Measurements from ENCODE around the gene SRR. TPM values are rescaled to one million over a fixed set of nuclear protein-coding genes. Genes with fewer than 3 reads are reported as not detected.

The SRR gene
- total RNA-seq: 8.3 and 16.1 TPM in 2 replicates

GRCh38 chr17:2303204-2304188 is at the start of gene SRR, which contains the start of gene SMG6:
Gene SRR, plus strand, starts transcription at chr17:2303950. Its CDS starts 11,611 bp downstream, at chr17:2315561.
Gene SMG6, minus strand, starts transcription at chr17:2303785. Its CDS starts 65 bp downstream, at chr17:2303720.

GRCh38 chr17:2336215-2336851 is 32.6 kb downstream of the SRR start, which contains the start of gene TSR1:
Gene TSR1, minus strand, starts transcription at chr17:2336457. Its CDS starts 30 bp downstream, at chr17:2336427.

GRCh38 chr17:2336852-2337543 is 33.2 kb downstream of the SRR start, which contains the start of gene SGSM2:
Gene SGSM2, plus strand, starts transcription at chr17:2337501. Its CDS starts 188 bp downstream, at chr17:2337689.

Other genes starting within 250 kb of the SRR start
- 18.6 and 41.0 TPM in 2 replicates for gene HIC1, start 248.8 kb upstream of the SRR start, total RNA-seq
- gene SMG6, start 165 bp upstream of the SRR start, total RNA-seq: 21.0 and 31.7 TPM in 2 replicates
- gene TSR1, start 32.5 kb downstream of the SRR start, total RNA-seq: 52.8 and 54.5 TPM in 2 replicates
- gene SGSM2, start 33.6 kb downstream of the SRR start, total RNA-seq: 29.4 and 44.5 TPM in 2 replicates
- gene MNT, start 97.1 kb downstream of the SRR start, total RNA-seq: 2.8 and 6.2 TPM in 2 replicates
- gene METTL16, start 207.9 kb downstream of the SRR start, total RNA-seq: 10.6 and 11.2 TPM in 2 replicates

Measured in endothelial cell of coronary artery (primary cell).